Stimulated activated CD4-positive, alpha-beta T cell treated with anti-CD3 and anti-CD28 coated beads, Interleukin-1b, Interleukin-23, amount 100 ng/mL, for 1 hour (primary cell): ENCODE measurements around the gene GABRR3.

Experiments
- DNase-seq, 2 donors: peaks; one replicate each; pipeline ENCODE4 v3.0.0-alpha.2; 2020; ENCODE audit warnings: low read depth in 2 of 2

Gene GABRR3

GRCh38 chr3:97957617-97958311 lies 77.4 kb downstream of the GABRR3 start:
- no peak for DNase-seq

GRCh38 chr3:97956051-97956450 lies 79.1 kb downstream of the GABRR3 start:
- no peak for DNase-seq

- DNase-seq = no peak
Measured at GRCh38 chr3:97954228-97954827, 80.8 kb downstream of the GABRR3 start.

GRCh38 chr3:97952872-97953271 lies 82.2 kb downstream of the GABRR3 start:
- DNase-seq = no peak

- DNase-seq = no peak
Measured at GRCh38 chr3:97952280-97952679, 82.8 kb downstream of the GABRR3 start.

GRCh38 chr3:97950360-97950759 lies 84.8 kb downstream of the GABRR3 start:
- no peak for DNase-seq

GRCh38 chr3:97949743-97950142 lies 85.4 kb downstream of the GABRR3 start:
- no peak for DNase-seq

GRCh38 chr3:97949110-97949485 lies 86.0 kb downstream of the GABRR3 start:
- DNase-seq = no peak

- DNase-seq = no peak
Measured at GRCh38 chr3:97948351-97949109, 86.6 kb downstream of the GABRR3 start.

GRCh38 chr3:97942801-97943546 lies 92.1 kb downstream of the GABRR3 start:
- no peak for DNase-seq

GRCh38 chr3:97940034-97940433 lies 95.1 kb downstream of the GABRR3 start:
- DNase-seq = no peak

- no peak for DNase-seq
Measured at GRCh38 chr3:97939401-97939800, 95.7 kb downstream of the GABRR3 start.

- DNase-seq = no peak
Measured at GRCh38 chr3:97938444-97938843, 96.7 kb downstream of the GABRR3 start.

- DNase-seq = no peak
Measured at GRCh38 chr3:97937205-97937604, 97.9 kb downstream of the GABRR3 start.

GRCh38 chr3:97935842-97936241 lies 99.3 kb downstream of the GABRR3 start:
- no peak for DNase-seq
